PFSK-1 (cell line): ENCODE measurements around the gene PODXL2.
"Not testable (repeated sequence)": the region's sequence is repeated elsewhere in the genome, so short reads cannot be mapped to it uniquely, and the experiment has no call there.

Experiments used
- POLR2AphosphoS5 ChIP-seq: IDR thresholded peaks from 2 replicates; pipeline ENCODE4 v1.6.1; 2012; ENCODE audit warnings: low read depth, mild to moderate bottlenecking, control low read depth, low read length, moderate library complexity
- REST ChIP-seq, 2 experiments: IDR thresholded peaks; 2 replicates each; pipeline versions ENCODE4 v1.6.1 to v1.8.0; 2011 to 2012; ENCODE audit warnings: low read depth in 2 of 2, low read length in 2 of 2, control low read depth in 1 of 2, inconsistent platforms in 1 of 2, mild to moderate bottlenecking in 1 of 2, moderate library complexity in 1 of 2; ENCODE audit not compliant: insufficient read depth in 1 of 2
- SIN3A ChIP-seq: IDR thresholded peaks from 2 replicates; pipeline ENCODE4 v1.6.1; 2012; ENCODE audit warnings: mild to moderate bottlenecking, low read length, moderate library complexity, borderline replicate concordance; ENCODE audit not compliant: insufficient read depth
- TAF1 ChIP-seq: IDR thresholded peaks from 2 replicates; pipeline ENCODE4 v1.6.1; 2012; ENCODE audit warnings: low read length, control low read depth, borderline replicate concordance; ENCODE audit not compliant: insufficient read depth

GRCh38 chr3:127682175-127682554 lies 53.2 kb downstream of the PODXL2 start:
- not testable (repeated sequence) for TF ChIP-seq SIN3A; REST (IDR thresholded peaks at IDR 0.05; ENCODE audit: insufficient read depth in 1 of 2, low read depth in 2 of 2, low read length in 2 of 2); TAF1
- TF ChIP-seq POLR2AphosphoS5 = peak; percentile 1; the same call in 1 of the 2 replicates
